ENCODE measurements around the gene ZNF410. TPM values are rescaled to one million over a fixed set of nuclear protein-coding genes. Genes with fewer than 3 reads are reported as not detected.

ZNF410 gene
- total RNA-seq, 2 donors from 2014 or later: 37.8 to 38.7 TPM

- H3K9me3 ChIP-seq: no peaks in the 10 kb centered on the region
- no peaks in the 10 kb centered on the region for H3K36me3 ChIP-seq
- TF ChIP-seq CTCF (IDR thresholded peaks at IDR 0.05): no peak
- H3K9ac ChIP-seq (ENCODE audit: low read depth in 2 of 2, low read length in 2 of 2): no peak overlapping the region
- no peak overlapping the region for H3K27ac ChIP-seq
- intact Hi-C loops (cut with DNase I): no loop called here
- H3K4me3 ChIP-seq: no peak overlapping the region
- no peaks in the 10 kb centered on the region for H3K27me3 ChIP-seq
- peaks cover 3% of the 10 kb centered on the region for H3K4me1 ChIP-seq
- no peak for DNase-seq
Measured at GRCh38 chr14:73976125-73976524, 89.5 kb downstream of the ZNF410 start.

DNA sequence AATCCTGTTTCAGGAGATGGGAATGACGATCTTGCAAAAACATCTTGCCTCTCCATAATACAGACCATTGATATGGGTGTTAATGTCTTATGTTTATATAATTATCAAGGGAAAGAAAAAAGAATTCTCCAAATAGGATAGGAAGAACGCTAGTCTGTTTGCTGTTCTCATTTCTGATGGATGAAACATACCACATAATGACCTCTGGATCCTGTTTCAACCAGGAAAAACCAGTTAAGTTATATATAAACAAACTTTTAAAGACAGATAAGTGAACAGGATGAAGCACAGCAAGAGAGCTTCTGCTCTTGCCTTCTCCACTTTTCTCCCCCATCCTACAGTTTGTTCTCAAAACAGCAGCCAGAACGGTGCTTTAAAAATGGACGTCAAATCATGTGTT, 91.2 kb downstream of the ZNF410 start:
- peak overlapping the region in 1 of 2 donors; percentile 34 for H3K9ac ChIP-seq (ENCODE audit: low read depth in 2 of 2, low read length in 2 of 2)
- no peaks in the 10 kb centered on the region for H3K9me3 ChIP-seq
- intact Hi-C loops (cut with DNase I): no loop called here
- no peak for DNase-seq
- no peak overlapping the region for H3K27ac ChIP-seq
- H3K4me3 ChIP-seq: no peak overlapping the region
- H3K27me3 ChIP-seq: no peaks in the 10 kb centered on the region
- peaks cover 3% of the 10 kb centered on the region for H3K4me1 ChIP-seq
- H3K36me3 ChIP-seq: no peaks in the 10 kb centered on the region
- TF ChIP-seq CTCF (IDR thresholded peaks at IDR 0.05): no peak

Other genes with a start within 250 kb of the ZNF410 start
- gene DNAL1, start 241.9 kb upstream of the ZNF410 start, total RNA-seq: 1 to 10 TPM; 8.1 to 8.3 TPM
- 10 to 100 TPM; 13.4 to 28.3 TPM for gene PNMA1, start 172.5 kb upstream of the ZNF410 start, total RNA-seq
- gene PTGR2, start 35.0 kb upstream of the ZNF410 start, total RNA-seq: 10 to 100 TPM in 1 of 2 donors, 1 to 10 TPM in 1; 8.8 to 20.9 TPM
- 1 to 10 TPM; 3.0 to 5.6 TPM for gene FAM161B, start 63.2 kb downstream of the ZNF410 start, total RNA-seq
- gene COQ6, start 63.4 kb downstream of the ZNF410 start, total RNA-seq: 10 to 100 TPM; 21.6 to 23.5 TPM
- gene ENTPD5, start 132.4 kb downstream of the ZNF410 start, total RNA-seq: 100 to 1,000 TPM; 130 to 153 TPM
- gene BBOF1, start 132.5 kb downstream of the ZNF410 start, total RNA-seq: 1 to 10 TPM; 1.4 to 2.8 TPM
- 10 to 100 TPM; 29.6 to 47.9 TPM for gene ALDH6A1, start 197.6 kb downstream of the ZNF410 start, total RNA-seq
- 1 to 10 TPM; 3.5 to 7.5 TPM for gene LIN52, start 198.1 kb downstream of the ZNF410 start, total RNA-seq